Stimulated activated CD8-positive, alpha-beta memory T cell treated with anti-CD3 and anti-CD28 coated beads, Interleukin-7, amount 100 ng/mL, for 1 hour (primary cell): ENCODE measurements around the gene TAP2.

Experiments used
- DNase-seq, 2 donors: peaks; one replicate each; pipeline ENCODE4 v3.0.0-alpha.2; 2020; ENCODE audit warnings: low read depth in 2 of 2

TAP2 gene

GRCh38 chr6:32854376-32855178 lies 16.0 kb upstream of the TAP2 start:
- DNase-seq = no peak

- DNase-seq = peak; percentile 88 to 92
Observed at GRCh38 chr6:32853541-32854375, 15.2 kb upstream of the TAP2 start, which contains the start of the genes PSMB9 and TAP1. Gene PSMB9 (plus strand): TSS chr6:32854192. CDS start chr6:32854230, 38 bp downstream. Gene TAP1 (minus strand): TSS chr6:32853704. CDS start chr6:32853636, 68 bp downstream.

- peak in 1 of 2 donors; percentile 33 for DNase-seq
Observed at GRCh38 chr6:32852844-32853540, 14.5 kb upstream of the TAP2 start.

- DNase-seq = no peak
Observed at GRCh38 chr6:32852018-32852843, 13.7 kb upstream of the TAP2 start.

DNA sequence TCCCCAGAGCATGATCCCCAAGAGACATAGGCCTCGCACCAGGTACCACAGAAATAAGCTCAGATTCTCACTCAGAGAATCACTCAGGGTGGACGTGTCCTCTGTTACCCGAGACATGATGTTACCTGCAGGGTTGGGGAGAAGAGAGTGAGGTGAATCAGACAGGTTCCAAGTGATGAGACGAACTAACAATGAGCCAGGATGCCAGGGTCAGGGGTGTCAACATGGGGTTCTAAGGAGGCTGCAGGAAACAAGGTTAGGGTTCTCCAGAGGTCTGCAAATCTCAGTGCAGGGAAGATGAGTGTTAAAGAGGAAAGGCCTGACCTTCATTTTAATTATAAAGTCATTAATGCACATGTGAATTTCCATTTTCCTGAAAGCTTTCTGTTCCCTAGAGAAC lies 12.5 kb upstream of the TAP2 start:
- DNase-seq = no peak

DNA sequence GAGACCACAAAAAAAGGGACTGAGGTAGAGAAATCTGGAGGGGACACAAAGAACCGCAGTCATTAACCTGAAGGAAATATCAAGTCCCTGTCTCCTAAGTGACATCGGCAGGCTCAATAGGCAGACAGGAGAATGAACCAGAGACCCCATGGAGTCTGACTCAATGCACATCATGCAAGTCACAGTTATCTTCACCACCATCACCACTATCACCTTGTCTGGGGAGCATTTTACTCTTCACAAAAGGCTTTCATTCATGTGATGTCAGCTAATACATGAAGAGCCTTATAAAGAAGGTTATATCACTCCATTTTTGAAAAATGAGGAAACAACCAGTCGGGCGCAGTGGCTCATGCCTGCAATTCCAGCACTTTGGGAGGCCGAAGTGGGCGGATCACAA lies 10.6 kb upstream of the TAP2 start:
- no peak for DNase-seq

GRCh38 chr6:32847795-32848194 lies 9.3 kb upstream of the TAP2 start:
- DNase-seq = no peak

- no peak for DNase-seq
Observed at GRCh38 chr6:32847004-32847403, 8.5 kb upstream of the TAP2 start.

- DNase-seq = peak in 1 of 2 donors; percentile 30
Observed at GRCh38 chr6:32845384-32845884, 6.9 kb upstream of the TAP2 start.

GRCh38 chr6:32844839-32845383 lies 6.4 kb upstream of the TAP2 start:
- DNase-seq = no peak

- peak; percentile 98 for DNase-seq
Observed at GRCh38 chr6:32843979-32844838, 5.7 kb upstream of the TAP2 start, which contains the start of gene PSMB8. Gene PSMB8 (minus strand): TSS chr6:32844047. CDS start chr6:32843996, 51 bp downstream.

GRCh38 chr6:32843331-32843978 lies 4.9 kb upstream of the TAP2 start:
- DNase-seq = no peak

GRCh38 chr6:32842690-32843089 lies 4.2 kb upstream of the TAP2 start:
- DNase-seq = no peak

GRCh38 chr6:32842021-32842650 lies 3.6 kb upstream of the TAP2 start:
- no peak for DNase-seq

DNA sequence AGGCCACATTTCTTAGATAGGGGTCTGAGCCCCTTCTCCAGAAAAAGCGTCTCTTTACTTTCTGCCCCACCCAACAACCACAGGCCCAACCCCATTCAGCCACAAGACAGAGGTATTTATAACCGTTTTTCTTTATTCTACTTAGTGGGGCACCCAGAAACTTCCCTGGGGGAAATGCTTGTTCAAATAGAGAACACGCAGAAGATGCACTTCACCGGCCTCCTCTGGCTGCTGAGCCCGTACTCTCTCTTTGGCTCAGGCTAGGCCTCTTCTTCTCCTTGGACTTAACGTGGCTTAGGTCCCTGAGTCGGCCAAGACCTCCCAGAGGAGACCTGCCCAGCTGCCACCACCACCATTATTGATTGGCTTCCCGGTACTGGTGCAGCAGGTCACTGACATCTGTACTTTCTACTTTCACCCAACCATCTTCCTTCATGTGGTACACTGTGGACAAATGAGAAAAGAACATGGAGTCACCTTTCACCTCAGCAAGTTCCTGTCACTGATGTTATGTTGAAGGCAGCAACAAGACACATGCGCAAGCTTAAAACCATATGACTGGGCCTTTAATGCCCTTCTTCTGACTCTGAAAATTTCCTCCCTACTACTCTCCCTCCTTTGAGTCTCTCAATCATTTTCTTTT lies 2.2 kb upstream of the TAP2 start:
- DNase-seq = no peak

GRCh38 chr6:32839356-32839755 lies 817 bp upstream of the TAP2 start:
- DNase-seq = no peak

- no peak for DNase-seq
Observed at GRCh38 chr6:32837651-32838113, 857 bp downstream of the TAP2 start.

GRCh38 chr6:32836873-32837272 lies 1.7 kb downstream of the TAP2 start:
- DNase-seq = no peak
